Measurements from ENCODE around the gene ZNF584. TPM values are rescaled to one million over a fixed set of nuclear protein-coding genes. Genes with fewer than 3 reads are reported as not detected.
"Not testable (repeated sequence)": the region's sequence is repeated elsewhere in the genome, so short reads cannot be mapped to it uniquely, and the experiment has no call there.

Gene ZNF584
- total RNA-seq, 1 donor from 2014 or later: 18.2 TPM

- Mint-ChIP-seq H3K36me3 (peaks cover 3% of the 10 kb centered on the region), H3K4me1 (ENCODE audit: unreplicated experiment) (peaks cover 11% of the 10 kb centered on the region), H3K27me3 (peaks cover 19% of the 10 kb centered on the region), H3K9me3 (no peaks in the 10 kb centered on the region), H3K27ac (no peak overlapping the region), H3K4me3 (peak overlapping the region; percentile 99)
- no peak for DNase-seq (ENCODE audit: extremely low spot score, unreplicated experiment)
- TF ChIP-seq, protein P1, sequence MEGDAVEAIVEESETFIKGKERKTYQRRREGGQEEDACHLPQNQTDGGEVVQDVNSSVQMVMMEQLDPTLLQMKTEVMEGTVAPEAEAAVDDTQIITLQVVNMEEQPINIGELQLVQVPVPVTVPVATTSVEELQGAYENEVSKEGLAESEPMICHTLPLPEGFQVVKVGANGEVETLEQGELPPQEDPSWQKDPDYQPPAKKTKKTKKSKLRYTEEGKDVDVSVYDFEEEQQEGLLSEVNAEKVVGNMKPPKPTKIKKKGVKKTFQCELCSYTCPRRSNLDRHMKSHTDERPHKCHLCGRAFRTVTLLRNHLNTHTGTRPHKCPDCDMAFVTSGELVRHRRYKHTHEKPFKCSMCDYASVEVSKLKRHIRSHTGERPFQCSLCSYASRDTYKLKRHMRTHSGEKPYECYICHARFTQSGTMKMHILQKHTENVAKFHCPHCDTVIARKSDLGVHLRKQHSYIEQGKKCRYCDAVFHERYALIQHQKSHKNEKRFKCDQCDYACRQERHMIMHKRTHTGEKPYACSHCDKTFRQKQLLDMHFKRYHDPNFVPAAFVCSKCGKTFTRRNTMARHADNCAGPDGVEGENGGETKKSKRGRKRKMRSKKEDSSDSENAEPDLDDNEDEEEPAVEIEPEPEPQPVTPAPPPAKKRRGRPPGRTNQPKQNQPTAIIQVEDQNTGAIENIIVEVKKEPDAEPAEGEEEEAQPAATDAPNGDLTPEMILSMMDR (conservative IDR thresholded peaks at IDR 0.05): no peak
Measured at GRCh38 chr19:58400316-58400915, 8.0 kb upstream of the ZNF584 start.

- H3K27me3 Mint-ChIP-seq: peaks cover 15% of the 10 kb centered on the region
- H3K4me3 Mint-ChIP-seq: peak overlapping the region; percentile 99
- H3K27ac Mint-ChIP-seq: peak overlapping the region; percentile 97
- H3K36me3 Mint-ChIP-seq: peaks cover 3% of the 10 kb centered on the region
- peak; percentile 99 for DNase-seq (ENCODE audit: extremely low spot score, unreplicated experiment)
- H3K9me3 Mint-ChIP-seq: no peaks in the 10 kb centered on the region
- TF ChIP-seq, protein P1 (conservative IDR thresholded peaks at IDR 0.05): peak; percentile 11
- H3K4me1 Mint-ChIP-seq (ENCODE audit: unreplicated experiment): peaks cover 11% of the 10 kb centered on the region
Measured at GRCh38 chr19:58400916-58401839, 7.3 kb upstream of the ZNF584 start.

DNA sequence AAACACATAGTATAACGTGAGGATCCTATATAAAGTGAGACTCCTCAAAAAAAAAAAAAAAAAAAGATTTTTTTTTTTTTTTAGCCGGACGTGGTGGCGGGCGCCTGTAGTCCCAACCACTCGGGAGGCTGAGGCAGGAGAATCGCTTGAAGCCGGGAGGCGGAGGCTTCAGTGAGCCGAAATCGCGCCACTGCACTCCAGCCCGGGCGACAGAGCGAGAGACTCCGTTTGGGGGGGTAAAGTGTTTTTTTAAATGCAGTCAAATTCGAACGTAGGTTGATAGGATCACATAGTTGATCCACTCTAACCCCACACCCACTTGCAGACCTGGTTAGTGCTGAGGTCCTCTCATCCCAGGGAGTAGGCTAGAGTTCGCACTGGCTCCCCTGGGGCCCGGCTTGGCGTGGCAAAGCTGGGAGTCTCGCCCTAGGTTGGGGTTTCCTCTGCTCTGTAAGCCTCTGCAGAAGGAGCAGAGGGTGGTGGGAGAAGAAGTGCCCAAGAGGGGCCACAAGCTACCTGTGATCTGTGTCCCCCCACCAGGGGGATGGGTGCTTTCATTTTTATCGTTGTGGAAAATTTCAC, 6.5 kb upstream of the ZNF584 start:
- TF ChIP-seq, protein P1 (conservative IDR thresholded peaks at IDR 0.05): no peak

DNA sequence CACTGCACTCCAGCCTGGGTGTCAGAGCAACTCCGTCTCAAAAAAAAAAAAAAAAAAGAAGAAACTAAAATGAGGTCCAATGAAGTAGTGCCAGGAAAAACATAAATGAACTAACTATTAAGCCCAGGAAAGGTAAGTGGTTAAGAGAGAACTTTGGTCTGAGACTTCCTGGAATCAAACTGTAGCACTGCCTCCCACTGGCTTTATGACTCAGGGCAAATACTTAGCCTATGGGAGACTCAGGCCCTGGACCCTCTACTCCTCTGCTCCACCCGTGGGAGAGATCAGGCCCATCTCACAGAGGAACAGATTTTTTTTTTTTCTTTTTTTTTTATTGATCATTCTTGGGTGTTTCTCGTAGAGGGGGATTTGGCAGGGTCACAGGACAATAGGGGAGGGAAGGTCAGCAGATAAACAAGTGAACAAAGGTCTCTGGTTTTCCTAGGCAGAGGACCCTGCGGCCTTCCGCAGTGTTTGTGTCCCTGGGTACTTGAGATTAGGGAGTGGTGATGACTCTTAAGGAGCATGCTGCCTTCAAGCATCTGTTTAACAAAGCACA, 4.5 kb upstream of the ZNF584 start:
- Mint-ChIP-seq H3K4me1 (ENCODE audit: unreplicated experiment) (peaks cover 19% of the 10 kb centered on the region), H3K4me3 (peak overlapping the region; percentile 70), H3K27ac (peak overlapping the region; percentile 75)
- DNase-seq (ENCODE audit: extremely low spot score, unreplicated experiment); H3K27me3 Mint-ChIP-seq; H3K9me3 Mint-ChIP-seq; H3K36me3 Mint-ChIP-seq: not testable (repeated sequence)

More for the DNA sequence above, 6.5 kb upstream of the ZNF584 start:
- Mint-ChIP-seq H3K36me3 (peaks cover 3% of the 10 kb centered on the region), H3K9me3 (no peaks in the 10 kb centered on the region), H3K27me3 (peaks cover 15% of the 10 kb centered on the region), H3K4me3 (peak overlapping the region; percentile 99), H3K27ac (peak overlapping the region; percentile 23), H3K4me1 (ENCODE audit: unreplicated experiment) (peaks cover 16% of the 10 kb centered on the region)
- no peak for DNase-seq (ENCODE audit: extremely low spot score, unreplicated experiment)

GRCh38 chr19:58406818-58407657, 1.4 kb upstream of the ZNF584 start:
- peaks cover 21% of the 10 kb centered on the region for H3K4me1 Mint-ChIP-seq (ENCODE audit: unreplicated experiment)
- H3K27me3 Mint-ChIP-seq: no peaks in the 10 kb centered on the region
- TF ChIP-seq, protein P1 (conservative IDR thresholded peaks at IDR 0.05): peak; percentile 66
- peaks cover 4% of the 10 kb centered on the region for H3K36me3 Mint-ChIP-seq
- no peaks in the 10 kb centered on the region for H3K9me3 Mint-ChIP-seq
- peak overlapping the region; percentile 94 for H3K27ac Mint-ChIP-seq
- peak overlapping the region; percentile 95 for H3K4me3 Mint-ChIP-seq
- no peak for DNase-seq (ENCODE audit: extremely low spot score, unreplicated experiment)

All from type B pancreatic cell (in vitro differentiated cells).